GM19193 (cell line): ENCODE results near the gene CLRN2.
A peak's percentile ranks its signal among the peaks of the same experiment; 100 is the strongest.

Experiments used
- POLR2A ChIP-seq: IDR thresholded peaks from 4 replicates; pipeline ENCODE4 v1.6.1; 2011; ENCODE audit not compliant: insufficient read depth, insufficient read length; ENCODE audit errors: extremely low read depth

The CLRN2 gene

GRCh38 chr4:17494258-17495190 lies 20.4 kb upstream of the CLRN2 start:
- TF ChIP-seq POLR2A = no peak

GRCh38 chr4:17497890-17498523 lies 17.0 kb upstream of the CLRN2 start:
- TF ChIP-seq POLR2A = no peak

- no peak for TF ChIP-seq POLR2A
These were observed 14.4 kb upstream of the CLRN2 start for GRCh38 chr4:17500574-17500973.

GRCh38 chr4:17502756-17503155 lies 12.2 kb upstream of the CLRN2 start:
- TF ChIP-seq POLR2A = no peak

DNA sequence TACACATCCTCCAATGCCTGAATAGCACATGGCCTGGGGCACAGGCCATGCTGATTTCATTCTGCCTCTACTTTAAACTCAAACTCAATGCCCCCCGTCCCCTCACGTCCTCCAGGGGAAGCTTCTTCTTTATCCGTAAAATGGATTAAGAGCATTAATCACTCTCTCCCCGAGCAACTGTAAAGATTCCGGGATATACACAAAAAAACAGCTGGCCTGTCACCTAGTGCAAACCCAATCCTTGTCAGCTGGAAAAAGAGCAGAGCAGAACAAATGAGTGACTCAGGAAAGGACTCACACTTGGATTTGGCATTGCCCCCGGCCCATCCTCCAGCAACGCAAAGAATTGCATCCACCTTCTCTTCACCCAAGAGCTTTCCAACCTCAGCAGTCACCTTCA lies 10.9 kb upstream of the CLRN2 start:
- no peak for TF ChIP-seq POLR2A

DNA sequence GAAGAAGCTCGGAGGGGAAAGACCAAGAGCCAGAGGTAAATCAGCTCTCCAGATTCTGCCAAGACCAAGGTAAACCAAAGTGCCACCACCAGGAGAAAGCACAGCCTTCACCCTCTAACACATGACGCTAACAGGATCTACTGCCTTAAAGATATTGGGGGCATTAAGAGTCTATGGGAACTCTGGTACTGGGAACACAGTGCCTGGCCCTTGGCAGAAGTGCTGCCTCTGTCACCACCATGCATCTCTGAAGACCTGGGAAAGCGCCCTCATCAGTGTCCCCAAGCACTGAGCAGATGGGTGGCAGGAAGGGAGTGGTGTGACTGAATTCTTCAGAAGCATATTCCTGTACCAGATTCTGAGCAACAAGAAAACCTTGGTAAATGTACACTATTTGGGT lies 4.4 kb upstream of the CLRN2 start:
- no peak for TF ChIP-seq POLR2A

DNA sequence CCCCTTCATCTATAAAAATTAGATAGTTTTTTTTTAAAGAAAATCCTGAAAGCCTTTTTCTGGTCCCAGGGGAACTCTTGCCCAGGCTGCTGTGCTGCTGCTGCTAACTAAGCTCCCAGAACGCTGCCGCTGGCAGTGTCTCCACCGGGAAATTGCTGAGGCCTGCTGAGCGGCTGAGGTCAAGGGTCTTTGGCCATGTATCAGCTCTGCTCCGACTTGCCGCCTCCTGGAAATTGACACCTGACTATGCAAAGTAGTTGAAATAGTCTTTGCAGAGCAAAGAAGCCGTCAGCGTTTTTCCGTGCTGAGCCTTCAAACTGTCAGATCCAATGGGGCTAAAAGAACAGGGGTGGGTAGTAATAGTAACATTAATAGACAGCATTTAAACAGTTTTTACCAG lies 3.9 kb upstream of the CLRN2 start:
- TF ChIP-seq POLR2A = no peak

- TF ChIP-seq POLR2A = no peak
These were observed 3.4 kb upstream of the CLRN2 start for GRCh38 chr4:17511509-17511949.

DNA sequence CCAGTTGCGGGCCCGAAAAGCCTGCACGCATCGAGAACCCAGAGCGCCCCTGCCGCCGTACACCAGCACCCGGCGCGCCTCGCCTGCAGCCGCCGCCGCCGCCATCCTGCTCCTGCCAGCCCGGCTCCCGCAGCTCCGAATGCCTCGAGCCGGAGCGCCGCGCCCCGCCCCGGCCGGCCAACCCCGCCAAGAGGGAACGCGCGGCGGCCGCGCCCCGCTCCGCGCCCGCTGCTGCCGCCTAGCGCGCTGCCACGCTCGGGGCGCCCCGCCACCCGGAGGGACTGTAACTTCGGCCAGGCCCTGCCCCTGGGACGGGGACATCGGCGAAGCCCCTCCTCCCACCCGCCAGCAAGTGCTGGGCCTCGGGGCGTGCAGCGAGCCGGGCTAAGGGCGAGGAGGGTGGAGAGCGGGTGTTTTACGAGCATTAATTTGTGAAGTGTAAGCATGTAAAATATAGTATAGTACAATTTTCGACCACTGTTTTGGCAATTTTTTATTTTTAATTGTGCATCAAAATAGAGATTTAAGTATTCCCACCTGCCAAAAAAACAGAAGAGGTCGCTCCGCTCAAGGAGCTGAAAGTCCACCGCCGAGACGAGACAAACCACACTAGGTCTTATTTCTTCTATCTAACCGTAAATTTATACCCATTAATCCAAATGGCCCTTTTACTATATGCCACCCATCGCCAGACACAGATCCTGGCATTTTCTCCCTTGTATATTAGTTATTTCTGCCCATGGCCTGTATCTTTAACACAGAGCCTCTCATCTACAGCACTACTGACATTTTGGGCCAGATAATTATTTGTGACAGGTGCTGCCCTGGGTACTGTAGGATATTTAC lies 2.8 kb upstream of the CLRN2 start, which contains the start of gene QDPR:
Gene QDPR (minus strand): TSS at position 141 of the 846 bp plus-strand sequence. CDS start 36 bp downstream, at position 105.
- TF ChIP-seq POLR2A = peak; percentile 73

DNA sequence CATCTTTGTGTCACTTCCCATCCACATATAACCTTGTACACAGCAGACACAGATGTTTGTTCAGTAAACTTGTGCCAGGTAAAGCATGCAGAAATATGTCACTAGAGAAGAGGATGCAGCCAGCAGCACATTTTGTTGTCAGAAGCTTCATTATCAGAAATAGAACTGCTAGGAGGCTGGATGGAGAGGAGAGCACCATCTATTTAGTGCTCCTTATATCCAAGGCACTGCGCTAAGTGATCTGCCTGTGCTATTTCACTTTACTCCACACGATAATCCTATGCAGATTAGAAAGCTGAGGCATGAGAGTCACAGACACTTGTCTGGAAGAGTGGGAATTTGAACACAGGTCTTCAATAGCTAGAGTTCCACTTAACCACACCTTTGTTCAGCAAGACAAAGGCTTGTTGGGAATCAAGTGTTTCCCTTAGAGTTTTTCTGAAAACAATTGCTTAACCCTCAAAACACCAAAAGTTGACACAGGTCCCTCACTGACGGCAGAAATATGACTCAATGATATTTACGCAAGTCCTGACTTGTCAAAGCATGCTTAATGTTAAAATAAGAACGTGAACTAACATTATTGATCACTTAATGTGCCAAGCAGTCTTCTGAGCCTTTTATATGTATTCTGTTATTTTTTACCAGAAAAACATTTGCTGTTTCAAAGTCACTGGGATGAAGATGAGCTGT lies 1.8 kb upstream of the CLRN2 start:
- TF ChIP-seq POLR2A = no peak

DNA sequence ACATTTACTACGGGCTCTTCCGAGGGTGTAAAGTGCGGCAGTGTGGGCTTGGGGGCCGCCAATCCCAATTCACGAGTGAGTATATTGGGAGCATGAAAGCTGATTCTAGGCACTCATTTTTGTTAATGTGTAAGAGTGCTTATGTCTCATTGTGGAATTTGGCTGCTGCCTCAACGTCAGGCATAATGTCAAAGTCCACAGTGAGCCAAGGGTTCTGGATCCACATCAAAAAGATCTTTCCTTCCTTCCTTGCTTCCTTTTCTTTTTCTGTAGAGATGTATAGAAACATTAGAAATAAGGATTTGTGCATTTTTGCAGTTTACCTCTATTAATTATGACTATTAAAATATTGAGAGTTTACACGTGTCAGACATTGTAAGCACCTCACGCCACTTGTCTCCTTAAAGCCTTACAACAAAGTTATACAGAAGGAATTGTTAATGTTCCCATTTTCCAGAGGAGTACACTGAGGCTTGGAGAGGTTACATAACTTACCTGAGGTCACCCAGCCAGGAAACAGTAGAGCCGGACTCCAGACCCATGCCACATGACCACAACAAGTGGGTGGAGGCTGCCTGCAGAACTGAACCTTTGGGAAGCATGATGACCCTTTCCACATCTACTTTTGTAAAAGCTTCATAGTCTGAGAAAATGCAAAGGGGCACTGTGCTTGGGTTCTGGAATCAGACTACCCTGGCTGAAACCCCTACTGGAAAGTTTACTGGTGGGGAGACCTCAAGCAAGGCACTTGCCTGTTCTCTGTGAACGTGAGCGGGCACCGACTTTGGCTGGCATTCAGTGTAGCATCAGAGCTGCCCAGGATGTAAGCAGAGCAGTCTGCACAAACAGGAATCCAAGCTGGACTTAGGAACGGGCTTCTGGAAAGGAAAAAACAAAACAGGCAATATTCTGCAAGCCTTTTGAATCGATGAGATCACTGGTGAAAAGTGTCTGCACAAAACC lies 761 bp downstream of the CLRN2 start:
- TF ChIP-seq POLR2A = no peak

DNA sequence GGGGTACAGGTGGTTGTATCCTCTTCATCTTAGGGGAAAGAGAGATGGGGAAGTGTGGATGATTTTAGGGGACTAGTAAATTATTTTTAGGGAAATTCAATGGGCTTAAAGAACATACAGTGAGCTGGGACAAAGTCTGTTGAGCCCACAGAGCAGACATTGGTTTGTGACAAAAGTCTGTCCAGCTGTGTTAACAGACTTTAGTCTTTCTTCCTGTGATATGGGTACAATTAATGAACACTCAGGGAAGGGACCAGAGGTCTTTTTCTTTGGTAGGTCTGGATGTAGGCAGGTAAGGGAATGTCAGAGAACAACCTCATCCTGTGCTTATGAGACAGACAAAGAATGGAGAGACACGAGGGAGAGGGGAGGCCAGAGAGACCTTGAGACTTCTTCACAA lies 2.0 kb downstream of the CLRN2 start:
- TF ChIP-seq POLR2A = no peak

DNA sequence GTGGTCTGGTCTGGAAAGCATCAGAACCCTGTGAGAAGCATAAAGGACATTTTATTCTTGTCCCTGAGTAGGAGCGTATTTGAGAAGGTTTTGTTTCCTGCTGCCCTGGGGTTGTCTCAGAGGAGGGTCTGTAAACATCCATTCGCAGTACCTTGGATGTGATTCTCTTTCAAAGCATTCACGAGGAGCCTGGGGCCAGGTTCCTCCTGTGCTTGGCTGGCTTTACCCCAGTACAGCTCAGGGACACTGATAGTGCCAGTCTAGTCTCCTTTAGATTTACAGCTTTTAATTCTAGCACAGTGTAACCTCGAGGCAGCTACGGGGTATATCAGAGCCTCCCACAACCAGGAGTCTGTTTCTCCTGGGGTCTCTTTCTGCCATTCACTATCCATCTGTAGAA lies 2.7 kb downstream of the CLRN2 start:
- TF ChIP-seq POLR2A = no peak
